Measurements from ENCODE around the gene RSPO4.

DNA sequence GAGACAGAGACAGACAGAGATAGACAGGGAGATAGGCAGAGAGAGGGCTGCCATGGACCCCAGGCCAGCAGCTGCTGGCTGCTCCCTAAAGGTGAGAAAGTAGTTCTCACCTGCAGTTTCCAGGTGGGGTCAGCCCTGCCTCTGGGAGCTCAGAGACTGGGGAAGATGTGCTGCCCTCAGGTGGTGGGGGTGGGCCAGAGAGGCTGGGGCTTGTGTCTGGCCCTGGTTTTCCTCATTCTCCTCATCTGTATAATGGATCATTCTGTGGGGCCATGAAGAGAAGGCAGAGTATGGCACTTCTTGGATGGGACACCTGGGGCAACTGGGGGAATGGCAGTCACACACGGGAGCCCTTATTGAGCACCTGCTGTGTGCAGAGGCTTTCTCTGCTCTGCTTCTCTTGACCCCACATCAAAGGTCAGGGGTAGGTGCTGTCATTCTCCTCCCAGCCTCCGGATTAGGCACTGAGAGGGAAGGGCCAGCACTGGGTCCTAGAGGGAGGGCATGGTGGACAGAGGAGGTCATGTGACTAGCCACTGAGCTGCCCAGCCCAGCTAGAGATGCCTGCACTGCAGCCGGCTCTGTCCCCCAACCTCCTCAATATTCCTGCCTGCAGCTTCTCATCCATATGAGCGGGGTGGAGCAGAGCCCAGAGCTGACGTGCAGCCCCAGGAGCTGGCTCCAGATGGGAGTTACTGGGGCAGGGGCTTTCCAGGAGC, 90.1 kb downstream of the RSPO4 start:
- TF ChIP-seq, protein P1, sequence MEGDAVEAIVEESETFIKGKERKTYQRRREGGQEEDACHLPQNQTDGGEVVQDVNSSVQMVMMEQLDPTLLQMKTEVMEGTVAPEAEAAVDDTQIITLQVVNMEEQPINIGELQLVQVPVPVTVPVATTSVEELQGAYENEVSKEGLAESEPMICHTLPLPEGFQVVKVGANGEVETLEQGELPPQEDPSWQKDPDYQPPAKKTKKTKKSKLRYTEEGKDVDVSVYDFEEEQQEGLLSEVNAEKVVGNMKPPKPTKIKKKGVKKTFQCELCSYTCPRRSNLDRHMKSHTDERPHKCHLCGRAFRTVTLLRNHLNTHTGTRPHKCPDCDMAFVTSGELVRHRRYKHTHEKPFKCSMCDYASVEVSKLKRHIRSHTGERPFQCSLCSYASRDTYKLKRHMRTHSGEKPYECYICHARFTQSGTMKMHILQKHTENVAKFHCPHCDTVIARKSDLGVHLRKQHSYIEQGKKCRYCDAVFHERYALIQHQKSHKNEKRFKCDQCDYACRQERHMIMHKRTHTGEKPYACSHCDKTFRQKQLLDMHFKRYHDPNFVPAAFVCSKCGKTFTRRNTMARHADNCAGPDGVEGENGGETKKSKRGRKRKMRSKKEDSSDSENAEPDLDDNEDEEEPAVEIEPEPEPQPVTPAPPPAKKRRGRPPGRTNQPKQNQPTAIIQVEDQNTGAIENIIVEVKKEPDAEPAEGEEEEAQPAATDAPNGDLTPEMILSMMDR (IDR thresholded peaks at IDR 0.05; ENCODE audit: low read length), result peak; percentile 46
- TF ChIP-seq EZH2 (IDR thresholded peaks at IDR 0.05; ENCODE audit: borderline replicate concordance, low read length), result no peak

All from OCI-LY1 (cell line).